Measurements from ENCODE around the gene SERINC1. TPM values are rescaled to one million over a fixed set of nuclear protein-coding genes. Genes with fewer than 3 reads are reported as not detected.

SERINC1 gene
- total RNA-seq, 2 experiments from 2014 or later, result 80.7 to 83.5 TPM

DNA sequence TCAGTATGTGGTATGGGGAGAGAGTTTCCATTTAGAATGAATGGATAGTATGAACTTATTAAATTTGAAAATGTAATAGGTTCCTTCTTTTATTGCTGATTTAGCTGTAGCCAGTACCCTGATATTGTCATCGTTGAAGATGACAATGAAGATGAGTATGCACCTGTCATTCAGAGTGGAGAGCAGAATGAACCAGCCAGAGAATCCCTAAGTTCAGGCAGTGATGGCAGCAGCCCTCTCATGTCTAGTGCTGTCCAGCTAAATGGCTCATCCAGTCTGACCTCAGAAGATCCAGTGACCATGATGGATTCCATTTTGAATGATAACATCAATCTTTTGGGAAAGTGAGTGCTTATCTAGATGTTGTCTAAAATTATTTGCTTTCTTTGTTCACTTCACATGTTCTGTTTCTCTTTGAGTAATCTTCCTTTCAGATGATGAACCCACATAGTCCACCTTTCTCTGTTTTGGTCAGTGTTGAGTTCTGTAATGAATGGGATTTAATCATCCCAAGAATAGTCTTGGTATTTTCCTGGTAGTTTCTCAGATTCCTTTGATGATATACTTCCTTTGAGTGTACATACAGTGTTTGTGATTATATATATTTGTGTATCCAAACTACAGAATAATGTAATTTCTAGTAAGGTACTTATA is 48.9 kb downstream of the SERINC1 start:
- H3K4me1 Mint-ChIP-seq, result peaks cover 8% of the 10 kb centered on the region
- ATAC-seq (ENCODE audit: low read depth), result no peak
- H3K36me3 Mint-ChIP-seq, result peaks cover 43% of the 10 kb centered on the region
- H3K27ac Mint-ChIP-seq, result no peak overlapping the region
- no peak overlapping the region for H3K4me3 Mint-ChIP-seq
- no peaks in the 10 kb centered on the region for H3K27me3 Mint-ChIP-seq
- POLR2A ChIA-PET, result no interaction called here
- no peaks in the 10 kb centered on the region for H3K9me3 Mint-ChIP-seq
- DNase-seq, result no peak

DNA sequence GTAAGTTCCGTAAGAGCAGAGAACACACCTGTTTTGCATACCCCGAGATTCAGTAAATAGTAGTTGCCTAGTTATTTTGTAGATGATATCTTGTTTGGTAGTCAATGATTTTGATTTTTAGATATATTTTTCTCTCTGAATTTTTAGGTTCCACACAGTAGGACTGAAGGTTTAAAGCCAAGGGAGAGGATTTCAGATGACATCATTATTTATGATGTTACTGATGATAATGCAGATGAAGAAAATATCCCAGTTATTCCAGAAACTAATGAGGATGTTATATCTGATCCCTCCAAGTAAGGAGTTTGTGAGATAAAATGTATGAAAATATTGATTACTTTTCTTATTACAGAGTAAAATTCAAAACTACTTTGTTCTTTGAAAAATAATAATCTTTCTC is 49.6 kb downstream of the SERINC1 start:
- no peaks in the 10 kb centered on the region for H3K9me3 Mint-ChIP-seq
- H3K4me3 Mint-ChIP-seq, result no peak overlapping the region
- POLR2A ChIA-PET, result no interaction called here
- no peaks in the 10 kb centered on the region for H3K27me3 Mint-ChIP-seq
- H3K4me1 Mint-ChIP-seq, result peaks cover 5% of the 10 kb centered on the region
- DNase-seq, result no peak
- no peak overlapping the region for H3K27ac Mint-ChIP-seq
- peaks cover 39% of the 10 kb centered on the region for H3K36me3 Mint-ChIP-seq
- ATAC-seq (ENCODE audit: low read depth), result no peak

DNA sequence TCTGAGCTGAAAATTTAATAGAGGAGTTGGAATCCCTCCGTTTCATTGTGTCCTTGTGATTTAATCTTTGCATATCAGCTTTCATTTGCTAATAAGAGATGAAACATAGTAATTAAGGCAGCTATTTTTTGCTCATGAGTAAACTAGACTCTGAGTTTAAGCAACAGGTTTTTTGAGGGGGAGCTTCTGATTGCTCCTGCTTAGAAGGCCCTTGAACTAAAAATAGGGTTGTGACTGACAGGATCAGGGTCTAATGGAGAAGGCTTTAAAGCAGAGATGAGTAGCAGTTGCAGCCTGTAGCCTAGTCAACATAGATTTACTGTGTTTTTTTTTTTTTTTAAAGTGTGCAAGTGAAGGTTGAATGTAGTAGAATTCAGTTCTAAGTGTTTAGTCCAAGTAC is 54.8 kb downstream of the SERINC1 start:
- no peak overlapping the region for H3K4me3 Mint-ChIP-seq
- no peak overlapping the region for H3K27ac Mint-ChIP-seq
- no peaks in the 10 kb centered on the region for H3K9me3 Mint-ChIP-seq
- no peaks in the 10 kb centered on the region for H3K27me3 Mint-ChIP-seq
- ATAC-seq (ENCODE audit: low read depth) (no peak), DNase-seq (no peak)
- POLR2A ChIA-PET, result interaction anchor here (1.5 kb wide), 1 partner anchor 54 kb away, joined by 4 read pairs; the partner anchor contains the start of gene SERINC1
- H3K36me3 Mint-ChIP-seq, result peaks cover 24% of the 10 kb centered on the region
- H3K4me1 Mint-ChIP-seq, result no peaks in the 10 kb centered on the region

DNA sequence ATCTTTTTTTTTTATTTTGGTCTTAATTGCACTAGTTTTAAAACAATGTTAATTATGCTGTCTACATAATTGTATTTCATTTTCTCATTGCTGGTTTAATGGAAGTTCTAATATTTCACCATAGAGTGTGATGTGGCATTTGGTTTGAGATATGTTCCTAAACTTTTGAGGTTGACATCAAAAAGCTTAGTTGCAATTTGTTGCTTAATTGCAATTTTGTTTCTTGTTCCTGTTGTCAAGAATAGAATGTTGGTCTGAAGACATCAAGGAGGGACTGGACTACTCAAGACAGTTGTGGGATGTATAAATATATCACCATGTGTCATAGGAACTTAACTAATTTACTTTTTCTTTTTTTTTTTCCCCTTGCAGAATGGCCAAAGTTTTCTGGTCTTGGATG is 59.6 kb downstream of the SERINC1 start:
- no peak for DNase-seq
- no peak for ATAC-seq (ENCODE audit: low read depth)
- no peaks in the 10 kb centered on the region for H3K9me3 Mint-ChIP-seq
- H3K27ac Mint-ChIP-seq, result no peak overlapping the region
- peaks cover 34% of the 10 kb centered on the region for H3K36me3 Mint-ChIP-seq
- H3K27me3 Mint-ChIP-seq, result no peaks in the 10 kb centered on the region
- POLR2A ChIA-PET, result no interaction called here
- peaks cover 26% of the 10 kb centered on the region for H3K4me1 Mint-ChIP-seq
- H3K4me3 Mint-ChIP-seq, result no peak overlapping the region

DNA sequence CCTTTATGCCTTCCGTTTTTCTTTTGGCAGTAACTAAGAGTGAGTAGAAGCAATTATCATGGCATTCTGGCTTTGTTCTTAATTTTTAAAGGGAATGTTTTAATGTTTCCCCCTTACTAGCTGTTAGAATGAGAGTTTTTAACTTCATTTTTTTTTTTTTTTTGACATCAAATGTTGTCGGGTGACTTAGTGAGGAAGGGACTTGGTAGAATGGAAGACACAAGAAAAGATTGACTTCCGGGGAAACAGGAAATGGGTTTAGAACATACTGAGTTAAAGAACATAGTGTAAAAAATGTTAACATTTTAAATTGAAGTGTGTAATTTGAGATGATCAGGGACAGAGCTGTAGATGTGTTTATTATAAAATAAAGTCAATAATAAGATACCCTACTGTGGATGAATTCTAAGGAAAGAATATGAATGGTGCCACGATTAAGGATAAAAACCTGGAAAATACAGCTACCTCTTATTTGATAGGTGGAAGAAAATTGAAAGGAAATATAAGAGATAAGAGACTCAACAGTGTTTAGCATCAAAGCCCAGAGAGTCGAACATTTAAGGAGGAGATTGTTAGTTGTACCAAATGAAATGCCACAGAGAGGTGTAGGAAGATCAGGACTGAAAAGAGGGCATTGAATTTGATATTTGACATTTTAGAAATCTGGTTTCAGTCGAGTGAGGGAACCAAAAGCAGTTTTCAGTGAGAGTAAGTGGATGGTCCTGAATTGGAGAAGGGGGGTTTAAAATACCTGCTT is 62.7 kb downstream of the SERINC1 start:
- DNase-seq (no peak), ATAC-seq (ENCODE audit: low read depth) (peak; percentile 81)
- POLR2A ChIA-PET, result interaction anchor here (0.5 to 1.4 kb wide), 4 partner anchors 10 to 164 kb away, joined by 3 to 4 read pairs (median 4); partner anchors contain the start of gene SERINC1
- peaks cover 36% of the 10 kb centered on the region for H3K4me1 Mint-ChIP-seq
- peaks cover 36% of the 10 kb centered on the region for H3K36me3 Mint-ChIP-seq
- peaks cover 2% of the 10 kb centered on the region for H3K9me3 Mint-ChIP-seq
- peak overlapping the region; percentile 82 for H3K4me3 Mint-ChIP-seq
- peak overlapping the region; percentile 75 for H3K27ac Mint-ChIP-seq
- H3K27me3 Mint-ChIP-seq, result no peaks in the 10 kb centered on the region

DNA sequence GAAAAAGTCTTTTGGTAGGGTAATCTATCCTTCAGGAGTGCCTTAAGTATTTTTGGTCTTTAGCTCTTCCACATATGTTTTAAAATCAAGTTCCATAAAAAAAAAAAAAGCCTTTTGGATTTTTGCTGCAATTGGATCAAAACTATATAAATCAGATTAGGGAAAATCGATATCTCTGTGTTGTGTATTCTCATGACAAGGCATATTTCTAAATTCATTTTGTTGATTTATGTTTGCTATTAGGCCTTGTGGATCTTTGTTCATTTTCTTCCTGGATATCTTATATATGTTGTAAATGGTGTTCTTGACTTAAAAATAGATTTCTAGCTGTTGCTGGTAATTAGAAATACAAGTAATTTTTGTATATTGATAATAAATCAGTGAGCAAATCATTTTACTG is 63.4 kb downstream of the SERINC1 start:
- DNase-seq (no peak), ATAC-seq (ENCODE audit: low read depth) (no peak)
- H3K27me3 Mint-ChIP-seq, result no peaks in the 10 kb centered on the region
- peak overlapping the region; percentile 75 for H3K27ac Mint-ChIP-seq
- peaks cover 2% of the 10 kb centered on the region for H3K9me3 Mint-ChIP-seq
- H3K36me3 Mint-ChIP-seq, result peaks cover 34% of the 10 kb centered on the region
- H3K4me3 Mint-ChIP-seq, result peak overlapping the region; percentile 82
- POLR2A ChIA-PET, result interaction anchor here (0.5 to 1.4 kb wide), 3 partner anchors 24 to 164 kb away, joined by 3 to 4 read pairs (median 4); partner anchors contain the start of gene SERINC1
- H3K4me1 Mint-ChIP-seq, result peaks cover 39% of the 10 kb centered on the region

DNA sequence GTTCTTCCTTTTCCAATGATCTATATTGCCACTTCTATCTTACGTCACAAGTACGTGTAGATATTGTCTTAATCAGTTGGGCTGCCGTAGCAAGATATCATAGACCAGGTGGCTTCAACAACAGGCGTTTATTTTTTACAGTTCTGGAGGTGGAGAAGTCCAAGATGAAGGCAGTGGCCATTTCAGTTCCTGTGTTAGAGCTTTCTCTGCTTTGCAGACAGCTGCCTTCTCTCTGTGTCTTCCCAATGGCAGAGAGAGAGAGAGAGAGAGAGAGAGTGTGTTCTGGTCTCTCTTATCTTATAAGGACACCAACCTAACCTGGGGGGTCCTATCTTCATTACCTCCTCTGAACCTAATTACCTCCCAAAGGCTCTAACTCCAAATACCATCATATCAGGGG is 63.9 kb downstream of the SERINC1 start:
- Mint-ChIP-seq H3K36me3 (peaks cover 33% of the 10 kb centered on the region), H3K27ac (no peak overlapping the region), H3K4me3 (no peak overlapping the region), H3K9me3 (peaks cover 2% of the 10 kb centered on the region), H3K27me3 (no peaks in the 10 kb centered on the region), H3K4me1 (peaks cover 39% of the 10 kb centered on the region)
- ATAC-seq (ENCODE audit: low read depth), result no peak
- POLR2A ChIA-PET, result interaction anchor here (1.0 to 1.4 kb wide), 2 partner anchors 24 to 64 kb away, joined by 4 read pairs; partner anchors contain the start of gene SERINC1
- no peak for DNase-seq

DNA sequence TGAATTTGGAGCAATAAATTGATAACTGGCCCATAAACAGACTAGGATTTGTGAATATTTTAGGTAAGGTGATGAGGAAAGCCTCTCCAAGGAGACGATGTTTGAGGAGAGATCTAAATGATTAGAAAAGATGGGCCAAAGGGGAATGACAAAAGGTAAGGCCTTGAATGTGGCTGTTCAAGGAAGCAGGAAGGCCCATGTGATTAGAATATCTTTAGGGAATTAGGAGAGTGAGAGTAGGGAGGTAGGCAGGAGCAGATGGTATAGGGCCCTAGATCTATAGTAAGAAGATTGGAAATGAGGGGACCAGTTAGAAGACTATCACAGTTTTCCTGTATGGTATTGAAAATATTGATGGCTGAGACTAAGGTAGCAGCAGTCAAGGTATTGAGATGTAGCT is 65.4 kb downstream of the SERINC1 start:
- POLR2A ChIA-PET, result no interaction called here
- Mint-ChIP-seq H3K36me3 (peaks cover 33% of the 10 kb centered on the region), H3K4me1 (peaks cover 53% of the 10 kb centered on the region), H3K9me3 (peaks cover 2% of the 10 kb centered on the region), H3K4me3 (no peak overlapping the region), H3K27me3 (no peaks in the 10 kb centered on the region), H3K27ac (no peak overlapping the region)
- DNase-seq, result no peak
- no peak for ATAC-seq (ENCODE audit: low read depth)

DNA sequence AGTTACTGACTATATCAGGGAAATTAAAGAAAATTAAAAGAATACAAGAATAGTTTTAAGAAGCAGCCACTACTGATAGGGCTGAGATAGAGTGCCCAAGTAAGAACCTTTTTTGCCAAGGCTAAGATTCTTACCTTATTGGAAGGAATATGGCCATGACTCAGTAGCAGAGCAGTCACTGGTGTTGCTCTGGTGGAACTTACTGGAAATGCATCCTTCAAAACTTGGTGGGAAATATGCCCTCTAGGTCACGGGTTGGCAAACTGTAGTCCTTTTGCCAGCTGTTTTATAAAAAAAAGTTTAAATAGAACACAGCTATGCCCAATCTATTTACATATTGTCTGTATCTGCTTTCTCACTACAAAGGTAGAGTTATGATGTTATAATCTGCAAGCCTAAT is 66.2 kb downstream of the SERINC1 start:
- DNase-seq (no peak), ATAC-seq (ENCODE audit: low read depth) (no peak)
- POLR2A ChIA-PET, result no interaction called here
- Mint-ChIP-seq H3K9me3 (peaks cover 2% of the 10 kb centered on the region), H3K4me3 (no peak overlapping the region), H3K27me3 (no peaks in the 10 kb centered on the region), H3K4me1 (peaks cover 58% of the 10 kb centered on the region), H3K36me3 (peaks cover 27% of the 10 kb centered on the region), H3K27ac (no peak overlapping the region)

DNA sequence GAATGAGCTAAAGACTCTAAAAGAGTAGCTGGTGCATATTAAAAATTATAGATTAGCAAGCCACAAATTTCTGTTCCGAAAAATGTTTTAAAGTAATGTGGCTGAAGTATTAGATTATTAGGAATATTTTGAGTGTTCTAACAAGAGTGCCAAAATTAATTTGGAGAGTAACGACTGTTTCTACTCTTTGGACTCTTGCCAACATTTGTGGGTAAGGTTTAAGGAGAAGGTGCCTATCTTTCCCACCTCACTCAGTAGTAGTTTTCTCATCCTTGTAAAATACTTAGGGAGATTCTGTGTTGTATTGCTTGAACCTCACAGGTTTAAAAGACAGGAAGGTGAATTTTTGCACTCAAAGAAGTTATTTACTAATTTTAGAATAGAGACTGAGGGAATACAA is 67.2 kb downstream of the SERINC1 start:
- DNase-seq (no peak), ATAC-seq (ENCODE audit: low read depth) (no peak)
- H3K4me1 Mint-ChIP-seq, result peaks cover 54% of the 10 kb centered on the region
- no peaks in the 10 kb centered on the region for H3K27me3 Mint-ChIP-seq
- H3K36me3 Mint-ChIP-seq, result peaks cover 25% of the 10 kb centered on the region
- H3K9me3 Mint-ChIP-seq, result peaks cover 2% of the 10 kb centered on the region
- no peak overlapping the region for H3K27ac Mint-ChIP-seq
- POLR2A ChIA-PET, result no interaction called here
- no peak overlapping the region for H3K4me3 Mint-ChIP-seq

DNA sequence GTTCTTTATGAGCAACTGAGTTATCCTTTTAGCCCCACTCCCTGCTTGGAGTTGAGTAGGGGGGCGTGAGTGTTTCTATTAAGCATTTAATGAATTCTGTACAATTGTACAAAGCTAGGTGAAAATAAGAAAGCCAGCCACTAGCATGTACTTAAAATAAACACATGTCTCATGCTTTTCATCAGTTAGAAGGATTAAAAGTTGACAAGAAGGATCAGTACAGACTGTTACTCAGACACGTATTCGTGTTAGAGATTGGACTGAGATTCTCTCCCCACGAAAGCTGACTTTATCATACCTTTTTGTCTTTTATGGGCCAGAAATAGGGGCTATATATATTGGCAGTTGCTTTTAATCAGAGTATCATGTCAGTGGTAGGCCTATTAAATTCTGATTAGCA is 70.5 kb downstream of the SERINC1 start:
- Mint-ChIP-seq H3K36me3 (peaks cover 15% of the 10 kb centered on the region), H3K4me1 (peaks cover 38% of the 10 kb centered on the region), H3K4me3 (peak overlapping the region; percentile 98), H3K27me3 (no peaks in the 10 kb centered on the region), H3K9me3 (no peaks in the 10 kb centered on the region), H3K27ac (peak overlapping the region; percentile 21)
- ATAC-seq (ENCODE audit: low read depth) (no peak), DNase-seq (no peak)
- POLR2A ChIA-PET, result no interaction called here

DNA sequence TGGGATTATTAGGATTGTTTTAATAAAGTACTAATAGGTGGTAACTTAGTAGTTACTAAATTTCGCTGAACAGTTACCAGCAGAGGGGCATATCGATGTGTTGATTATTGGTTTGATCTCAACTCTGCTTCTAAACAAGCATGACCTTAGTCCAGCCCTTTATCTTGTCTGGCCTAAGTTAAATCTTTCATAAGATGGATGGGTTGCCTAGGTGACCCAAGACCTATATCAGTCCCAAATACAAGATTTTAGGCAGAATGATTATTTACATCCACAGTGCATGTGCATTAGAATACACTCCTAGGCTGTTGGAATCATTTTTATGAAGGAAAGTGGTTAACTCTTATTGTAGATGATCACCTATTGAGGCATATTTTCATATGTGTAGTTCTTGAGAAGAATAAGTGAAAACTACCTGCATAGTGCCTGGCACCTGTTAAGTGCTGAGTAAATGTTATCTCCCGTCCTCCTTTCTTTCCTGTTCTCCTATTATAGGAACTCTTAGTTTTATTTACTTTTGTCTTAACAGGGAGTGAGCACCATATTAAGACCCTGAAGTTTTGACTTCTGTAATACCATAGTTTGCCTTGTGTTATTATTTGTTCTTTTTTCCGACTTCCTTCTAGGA is 71.0 kb downstream of the SERINC1 start:
- POLR2A ChIA-PET, result no interaction called here
- Mint-ChIP-seq H3K27me3 (no peaks in the 10 kb centered on the region), H3K36me3 (peaks cover 15% of the 10 kb centered on the region), H3K4me3 (peak overlapping the region; percentile 98), H3K27ac (peak overlapping the region; percentile 97), H3K4me1 (peaks cover 38% of the 10 kb centered on the region), H3K9me3 (no peaks in the 10 kb centered on the region)
- no peak for ATAC-seq (ENCODE audit: low read depth)
- no peak for DNase-seq

DNA sequence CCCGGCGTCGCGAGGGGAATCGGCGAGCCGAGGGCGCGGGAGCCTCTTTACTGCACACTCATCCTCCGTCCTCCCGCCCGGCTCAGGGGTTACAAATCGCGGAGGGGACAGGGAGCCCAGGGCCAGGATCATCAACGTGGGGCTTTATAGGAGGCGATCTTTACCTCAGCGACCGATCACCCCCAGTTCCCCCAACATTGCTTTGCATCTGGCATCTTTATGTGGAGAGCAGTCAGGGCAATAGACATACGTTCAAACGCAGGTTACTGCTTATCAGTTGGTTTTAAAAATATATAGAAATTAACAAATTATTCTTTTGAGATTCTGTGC is 71.5 kb downstream of the SERINC1 start:
- Mint-ChIP-seq H3K4me3 (peak overlapping the region; percentile 98), H3K27me3 (no peaks in the 10 kb centered on the region), H3K4me1 (peaks cover 38% of the 10 kb centered on the region), H3K27ac (peak overlapping the region; percentile 97), H3K9me3 (no peaks in the 10 kb centered on the region), H3K36me3 (peaks cover 15% of the 10 kb centered on the region)
- ATAC-seq (ENCODE audit: low read depth) (no peak), DNase-seq (no peak)
- POLR2A ChIA-PET, result interaction anchor here (0.5 to 1.6 kb wide), 3 partner anchors 52 to 95 kb away, joined by 3 to 13 read pairs (median 5); partner anchors contain the start of gene SERINC1
